ENCODE data around the gene KRT32.
A peak's percentile ranks its signal among the peaks of the same experiment; 100 is the strongest.

The KRT32 gene

GRCh38 chr17:41492771-41493170, 25.6 kb upstream of the KRT32 start:
- DNase-seq (ENCODE audit: low spot score) = peak; percentile 2

- DNase-seq (ENCODE audit: low spot score) = peak; percentile 13
These were observed 25.2 kb upstream of the KRT32 start for GRCh38 chr17:41492351-41492750.

- DNase-seq (ENCODE audit: low spot score) = no peak
These were observed 24.3 kb upstream of the KRT32 start for GRCh38 chr17:41491476-41491875.

- peak; percentile 7 for DNase-seq (ENCODE audit: low spot score)
These were observed 23.1 kb upstream of the KRT32 start for GRCh38 chr17:41490000-41490990.

DNA sequence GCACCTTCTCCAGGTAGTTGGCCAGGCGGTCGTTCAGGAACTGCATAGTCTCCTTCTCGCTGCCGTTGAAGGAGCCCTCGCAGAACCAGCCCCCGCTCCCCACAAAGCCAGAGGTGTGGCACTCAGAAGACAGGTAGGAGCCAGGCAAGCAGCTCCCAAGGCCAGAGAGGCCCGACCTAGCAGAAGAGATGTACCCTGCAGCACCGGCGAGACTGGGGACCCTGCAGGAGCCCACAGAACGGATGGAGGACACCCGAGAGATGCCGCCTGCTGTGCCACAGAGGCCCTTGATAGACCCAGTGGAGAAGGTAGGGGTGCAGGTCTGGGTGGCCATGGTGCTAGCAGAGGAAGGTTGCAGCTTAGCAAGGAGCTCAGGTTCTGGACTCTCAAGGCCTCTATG, 22.3 kb upstream of the KRT32 start, which contains the start of gene KRT36:
TSS of gene KRT36 (minus strand) at position 380 of the 400 bp plus-strand sequence. CDS start at position 334, 46 bp downstream.
- no peak for DNase-seq (ENCODE audit: low spot score)

GRCh38 chr17:41486809-41487530, 19.8 kb upstream of the KRT32 start:
- DNase-seq (ENCODE audit: low spot score) = no peak

DNA sequence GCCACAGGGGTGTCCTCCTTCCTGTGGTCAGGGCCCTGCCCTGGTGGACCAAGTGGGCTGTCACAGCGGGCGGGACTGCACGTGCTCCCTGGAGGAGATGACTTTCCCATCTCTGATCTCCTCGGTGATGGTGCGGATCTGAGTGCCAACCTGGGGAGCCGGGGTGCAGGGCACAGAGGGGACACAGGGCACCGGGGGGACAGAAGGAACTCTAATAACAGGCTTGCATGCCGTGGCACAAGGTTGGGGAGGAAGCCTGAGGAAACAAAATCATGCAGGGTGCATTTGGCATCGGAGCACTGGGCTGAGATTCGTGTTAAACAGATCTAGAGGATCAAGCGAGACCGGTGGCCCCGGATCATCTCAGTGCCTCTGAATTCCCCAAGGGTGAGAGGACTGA, 19.1 kb upstream of the KRT32 start:
- no peak for DNase-seq (ENCODE audit: low spot score)

- no peak for DNase-seq (ENCODE audit: low spot score)
These were observed 18.0 kb upstream of the KRT32 start for GRCh38 chr17:41484920-41485904.

GRCh38 chr17:41483991-41484826, 17.0 kb upstream of the KRT32 start:
- DNase-seq (ENCODE audit: low spot score) = no peak

DNA sequence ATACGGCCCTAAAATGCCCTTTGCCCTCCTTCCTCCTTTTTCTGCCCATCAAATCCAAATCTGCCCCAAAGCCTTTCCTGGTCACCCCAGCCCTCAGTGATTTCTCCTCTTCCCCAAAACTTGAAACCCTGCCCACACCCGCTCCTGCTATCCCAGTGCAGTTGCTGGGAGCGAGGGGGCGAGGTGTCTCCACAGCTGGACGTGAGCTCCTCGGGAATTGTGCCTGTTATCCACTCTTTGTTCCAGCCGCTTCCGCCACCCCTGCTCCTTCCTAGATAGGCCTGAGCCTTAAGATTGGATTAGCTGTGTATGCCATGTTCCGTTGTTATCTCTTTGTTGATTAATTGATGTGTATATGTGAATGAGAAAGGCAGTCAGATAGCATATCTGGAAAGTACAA, 16.3 kb upstream of the KRT32 start:
- no peak for DNase-seq (ENCODE audit: low spot score)

DNA sequence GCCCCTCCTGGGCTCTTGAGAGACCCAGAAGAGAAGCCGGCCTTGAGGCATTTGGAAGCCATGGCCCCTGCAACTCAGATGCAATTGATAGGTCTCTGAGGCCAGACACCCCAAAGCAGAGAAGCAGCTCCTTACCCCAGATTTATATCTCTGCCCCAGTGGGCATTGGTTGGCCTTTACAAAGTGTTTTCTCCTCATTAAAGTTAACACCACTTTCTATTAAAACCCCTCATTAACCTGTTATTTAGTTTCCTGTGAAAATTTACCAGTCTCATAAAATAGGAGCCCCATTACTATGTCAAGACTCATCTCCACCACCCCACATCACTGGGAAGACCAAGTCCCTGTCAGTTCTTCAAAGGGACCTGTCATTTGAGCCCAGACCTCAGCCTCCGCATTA, 13.8 kb upstream of the KRT32 start, which contains the start of gene KRT35:
TSS of gene KRT35 (minus strand) at position 116 of the 400 bp plus-strand sequence. CDS start at position 62, 54 bp downstream.
- DNase-seq (ENCODE audit: low spot score) = no peak

DNA sequence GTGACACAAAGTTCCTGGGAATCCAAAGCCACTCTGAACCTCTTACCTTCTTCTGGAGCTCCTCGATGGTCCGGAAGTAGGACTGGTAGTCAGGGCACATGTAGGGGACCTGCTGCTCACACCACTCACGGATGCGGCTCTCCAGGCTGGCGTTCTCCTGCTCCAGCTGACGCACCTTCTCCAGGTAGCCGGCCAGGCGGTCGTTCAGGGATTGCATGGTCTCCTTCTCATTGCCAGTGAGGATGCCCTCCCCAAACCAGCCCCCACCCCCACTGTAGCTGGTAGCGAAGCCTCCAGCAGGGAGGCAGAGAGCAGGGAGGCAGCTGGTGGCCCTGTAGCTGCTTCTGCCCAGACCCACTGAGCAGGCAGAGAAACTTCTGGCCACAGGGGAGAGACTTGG, 13.4 kb upstream of the KRT32 start:
- no peak for DNase-seq (ENCODE audit: low spot score)

- DNase-seq (ENCODE audit: low spot score) = no peak
These were observed 12.9 kb upstream of the KRT32 start for GRCh38 chr17:41480136-41480535.

- DNase-seq (ENCODE audit: low spot score) = no peak
These were observed 11.1 kb upstream of the KRT32 start for GRCh38 chr17:41478237-41478636.

- DNase-seq (ENCODE audit: low spot score) = no peak
These were observed 10.0 kb upstream of the KRT32 start for GRCh38 chr17:41476866-41477815.

DNA sequence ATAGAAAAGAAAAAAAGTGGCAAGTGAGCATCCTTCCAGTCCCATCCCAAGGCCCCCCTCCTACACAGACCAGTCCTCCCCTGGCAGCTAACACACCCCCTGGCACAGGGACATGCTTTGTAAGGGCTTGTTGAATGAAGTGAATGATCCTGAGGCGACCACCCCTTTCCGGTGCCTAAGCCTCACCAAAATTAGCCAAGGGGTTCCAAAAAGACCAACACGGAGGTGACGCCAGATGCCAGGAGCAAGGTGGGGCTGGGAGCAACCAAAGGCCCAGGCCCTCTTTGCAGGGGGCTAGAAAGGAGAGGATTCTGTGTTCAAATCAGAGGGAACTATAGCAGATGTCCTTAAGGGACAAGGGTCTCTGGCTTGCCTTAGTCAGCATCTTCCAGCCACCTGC, 8.2 kb upstream of the KRT32 start:
- DNase-seq (ENCODE audit: low spot score) = no peak

- no peak for DNase-seq (ENCODE audit: low spot score)
These were observed 7.7 kb upstream of the KRT32 start for GRCh38 chr17:41474863-41475262.

DNA sequence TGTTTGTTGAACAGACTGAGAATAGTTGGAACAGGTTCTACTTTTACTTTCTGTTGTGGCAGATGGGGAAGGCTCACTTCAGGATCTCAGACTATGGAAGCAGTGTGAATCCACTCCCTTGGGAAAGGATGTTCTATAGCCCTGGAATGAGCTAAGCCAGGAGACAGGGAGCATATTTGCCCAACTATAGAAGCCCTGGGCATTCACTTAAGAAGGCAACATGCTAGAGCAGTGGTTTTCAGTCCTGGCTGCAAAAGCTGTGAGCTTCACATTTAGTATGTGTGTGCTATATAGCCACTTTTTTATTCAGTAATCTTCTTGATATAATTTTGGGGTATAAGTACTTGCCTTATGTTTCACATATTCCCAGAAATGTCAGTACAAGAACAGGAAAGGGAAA, 1.2 kb upstream of the KRT32 start:
- DNase-seq (ENCODE audit: low spot score) = no peak

DNA sequence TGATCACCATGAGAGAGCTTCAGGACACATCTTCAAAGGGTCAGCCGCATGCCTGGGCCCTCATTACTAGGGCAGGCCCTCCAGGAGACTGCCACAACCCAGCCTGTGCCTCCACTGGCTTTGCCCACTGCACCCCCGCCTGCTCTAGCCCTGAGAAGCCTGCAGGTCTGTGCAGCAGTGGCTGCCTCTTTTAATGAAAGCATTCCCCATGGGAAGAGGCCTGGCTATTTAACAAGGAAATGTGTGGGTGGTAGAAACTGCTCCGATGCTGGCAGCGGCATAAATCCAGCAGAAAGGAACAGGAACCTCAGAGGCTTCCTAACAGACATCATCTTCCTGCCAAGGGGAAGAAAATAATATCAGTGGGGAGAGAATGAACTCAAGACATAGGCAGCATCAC, 375 bp upstream of the KRT32 start:
- DNase-seq (ENCODE audit: low spot score) = no peak

GRCh38 chr17:41464682-41465081, 2.5 kb downstream of the KRT32 start:
- DNase-seq (ENCODE audit: low spot score) = no peak

All from globus pallidus (tissue), 1 donor.